DMS114 treated with DMSO at 0.1 percent for 48 hours (cell line): Measurements from ENCODE around the gene CENPM.

ENCODE experiments used
- DNase-seq: peaks from one replicate; lab custom pipeline; 2025; ENCODE audit not compliant: unreplicated experiment; lab: John Stamatoyannopoulos, UW

CENPM gene

DNA sequence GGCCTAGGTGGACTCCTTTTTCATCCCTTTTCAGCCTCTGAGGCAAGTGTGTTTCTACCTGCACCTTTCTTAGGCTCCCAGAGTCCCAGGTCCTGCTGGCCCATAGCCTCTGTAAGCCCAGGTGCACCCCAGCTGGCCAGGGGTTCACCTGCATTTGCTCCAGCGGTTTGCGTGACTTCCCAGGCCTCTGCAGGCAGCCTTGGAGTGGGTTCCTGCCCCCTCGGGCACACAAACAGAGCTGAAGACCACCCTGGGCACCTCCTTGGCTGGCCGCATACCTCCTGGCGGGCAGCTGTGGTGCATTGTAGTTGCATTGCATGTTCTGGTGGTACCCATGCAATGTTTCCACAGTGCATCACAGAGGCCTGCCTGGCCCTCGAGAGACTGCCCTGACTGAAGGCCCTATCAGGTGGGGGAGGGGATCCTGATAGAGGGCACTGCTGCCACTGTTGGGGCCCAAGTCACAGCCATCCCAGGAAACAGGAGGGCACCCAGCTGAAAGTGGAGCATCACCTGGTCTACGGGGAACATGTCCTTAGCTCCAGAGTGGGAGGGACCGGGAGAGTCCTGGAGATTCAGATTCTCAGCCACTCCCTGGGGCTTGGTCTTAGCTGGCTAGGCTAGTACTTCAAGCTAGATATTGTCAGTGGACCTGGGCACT lies 46.2 kb downstream of the CENPM start:
- no peak for DNase-seq

DNA sequence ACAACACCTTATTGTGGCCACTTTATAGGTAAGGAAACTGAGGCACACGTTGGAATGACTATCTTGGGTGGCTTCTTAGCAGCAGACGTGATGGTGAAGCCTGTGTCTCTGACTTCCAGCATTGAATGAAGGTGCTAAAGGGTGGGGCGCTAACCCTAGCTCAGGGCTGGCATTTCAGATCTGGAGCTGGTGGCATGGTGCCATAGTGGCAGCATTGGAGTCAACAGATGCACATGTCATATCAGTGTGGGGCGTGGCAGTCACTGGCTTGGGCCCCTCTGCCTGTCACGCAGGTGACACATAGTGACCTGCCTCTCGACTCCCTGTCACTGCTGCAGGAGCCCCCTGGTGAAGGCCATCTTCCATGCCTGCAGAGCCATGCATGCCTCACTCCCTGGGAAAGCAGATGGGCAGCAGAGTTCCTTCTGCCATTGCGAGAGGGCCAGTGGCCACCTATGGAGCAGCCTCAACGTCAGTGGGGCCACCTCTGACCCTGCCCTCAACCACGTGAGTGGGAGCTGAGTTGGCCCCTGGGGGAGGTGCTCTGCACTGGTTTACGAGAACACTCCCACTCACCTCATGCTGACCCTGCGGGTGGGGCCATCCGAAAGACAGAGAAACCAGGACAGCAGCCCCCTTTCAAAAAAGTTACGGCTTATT lies 46.8 kb downstream of the CENPM start:
- no peak for DNase-seq

DNA sequence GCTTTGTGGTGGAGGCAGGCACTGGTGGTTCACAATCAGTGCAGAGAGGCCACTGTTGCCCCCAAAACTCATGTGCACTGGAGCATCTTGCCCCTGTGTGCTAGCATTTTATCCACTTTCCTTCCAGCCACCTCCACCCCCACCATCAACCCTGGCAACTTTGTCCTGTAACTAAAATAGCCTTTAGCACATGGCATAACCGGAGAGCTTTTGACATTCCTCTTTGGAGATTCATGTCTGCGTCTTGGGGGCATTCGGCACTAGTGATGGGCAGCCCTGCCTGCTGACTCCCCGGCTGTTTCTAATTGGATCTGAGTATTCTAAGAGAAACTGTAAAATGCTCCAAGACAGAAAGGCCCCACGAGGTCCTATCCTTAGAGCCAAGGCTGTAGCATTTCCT lies 47.8 kb downstream of the CENPM start:
- no peak for DNase-seq

DNA sequence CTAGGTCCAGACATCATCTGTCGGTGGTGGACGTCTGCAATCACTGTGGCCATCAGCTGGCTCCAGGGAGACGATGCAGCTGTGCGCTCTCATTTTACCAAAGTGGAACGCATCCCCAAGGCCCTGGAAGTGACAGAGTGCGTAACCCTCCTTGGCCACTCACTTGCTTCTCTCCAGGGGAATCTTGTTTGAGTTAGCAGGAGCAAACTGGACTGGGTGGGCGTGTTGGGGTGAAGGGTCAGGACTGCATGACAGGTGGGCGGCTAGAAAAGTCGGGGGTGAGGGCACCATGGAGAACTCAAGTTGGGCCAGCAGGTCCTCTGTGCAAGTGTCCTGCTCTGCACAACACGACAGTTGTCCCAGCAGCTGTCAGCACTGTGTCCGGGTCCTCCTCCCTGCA lies 48.3 kb downstream of the CENPM start:
- DNase-seq = no peak

DNA sequence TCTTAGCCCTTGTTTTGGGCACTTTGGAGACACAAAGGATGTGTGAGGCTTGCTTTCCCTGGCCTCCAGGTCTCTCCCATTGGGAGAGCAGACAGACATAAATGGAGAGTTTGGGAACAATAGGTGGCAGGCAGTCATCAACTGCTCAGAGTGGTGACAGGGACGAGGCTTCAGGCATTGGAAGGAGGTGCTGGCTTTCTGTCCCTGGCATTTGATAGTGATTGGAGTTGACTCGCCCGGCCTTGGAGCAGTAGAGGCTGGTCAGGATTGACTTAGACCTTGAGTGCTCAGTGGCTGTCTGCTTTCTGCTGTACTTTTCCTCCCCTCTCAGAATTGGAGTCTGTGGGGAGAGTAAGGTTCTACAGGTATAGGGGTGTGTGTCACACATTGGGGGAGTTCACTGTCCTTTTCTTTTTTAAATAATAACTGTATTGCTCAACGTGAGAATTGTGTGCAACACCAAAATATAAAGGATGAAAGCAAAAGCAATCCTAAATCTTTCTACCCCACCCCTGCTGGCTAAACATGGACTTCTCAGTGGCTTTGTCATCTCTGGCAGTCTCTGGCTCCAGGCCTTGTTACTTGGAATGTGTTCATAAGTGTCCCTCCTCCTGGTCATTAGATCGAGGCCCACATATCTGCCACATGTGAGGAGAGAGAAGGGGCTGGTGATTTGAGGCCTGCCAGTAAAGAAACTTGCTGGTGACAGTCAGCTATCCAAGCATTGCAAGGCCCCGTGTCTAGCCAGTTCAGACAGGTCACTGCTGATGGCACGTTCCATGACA lies 53.2 kb downstream of the CENPM start:
- DNase-seq = no peak

DNA sequence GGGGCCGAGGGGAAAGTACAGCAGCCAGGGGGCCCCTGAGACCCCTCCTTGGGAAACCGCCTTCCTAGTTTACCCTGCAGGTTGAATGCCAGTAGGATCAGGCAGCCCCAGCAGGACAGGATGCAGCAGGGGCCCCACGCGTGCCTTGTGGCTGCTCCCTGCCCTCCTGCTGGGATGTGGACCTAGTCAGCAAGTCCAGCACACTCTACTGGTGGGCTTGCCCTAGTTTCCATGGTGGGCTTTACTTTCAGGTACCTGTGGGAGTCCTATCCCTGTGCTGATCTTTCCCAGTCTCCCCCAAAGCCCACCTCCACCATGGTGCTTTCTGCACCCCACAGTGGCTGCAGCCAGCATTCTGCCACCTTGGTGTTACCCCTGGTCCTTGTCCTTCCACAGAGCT lies 54.2 kb downstream of the CENPM start:
- no peak for DNase-seq

DNA sequence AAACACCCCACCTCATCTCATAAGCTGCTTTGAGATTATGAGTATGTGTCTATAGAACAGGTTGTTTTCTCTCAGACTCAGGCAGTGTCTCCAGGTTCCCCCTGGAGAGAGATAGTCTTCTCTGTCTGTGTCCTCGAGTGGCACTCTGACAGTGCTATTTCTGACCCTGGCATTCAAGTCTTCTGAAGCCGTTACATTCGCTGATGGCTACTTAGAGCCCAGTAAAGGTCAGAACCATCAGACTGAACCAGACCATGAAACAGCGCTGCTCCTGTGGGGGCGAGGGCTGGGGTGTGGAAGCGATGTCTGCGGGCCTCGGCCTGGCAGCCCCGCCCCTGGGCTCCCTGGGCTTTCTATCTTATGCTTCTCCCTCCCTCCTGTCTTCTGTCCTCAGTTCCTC lies 55.5 kb downstream of the CENPM start:
- no peak for DNase-seq
